IMR-90 (cell line): ENCODE data around the gene NPAS1. TPM values are rescaled to one million over a fixed set of nuclear protein-coding genes. Genes with fewer than 3 reads are reported as not detected.

ENCODE experiments used
- ATAC-seq: fragments of 200-7000 bp; cut with Tn5 transposase; 2 replicates; pipeline ENCODE4 v1.9.1; 2020; ENCODE audit warnings: low read depth, mild to moderate bottlenecking, moderate library complexity
- BruUV-seq: library from RNA; stranded (reverse); fragments of 400-500 nt; replicated peaks from 2 replicates; lab custom pipeline; 2021; lab: Mats Ljungman, UMichigan
- CTCF ChIA-PET: fragments of 300-600 bp; formaldehyde crosslinking; extraction: SDS; loops from one replicate; lab custom pipeline; 2021; ENCODE audit warnings: antibody characterized with exemption; lab: Yijun Ruan, JAX
- POLR2A ChIA-PET: fragments of 300-600 bp; sonication (Branson Sonifier 250); formaldehyde crosslinking; loops from one replicate; lab custom pipeline; 2022; ENCODE audit warnings: antibody characterized with exemption; ENCODE audit not compliant: unreplicated experiment; lab: Charles Lee
- DNase-seq: peaks from one replicate; pipeline ENCODE4 v3.0.0; 2013
- H2AFZ ChIP-seq: replicated peaks from 2 replicates; pipeline ENCODE3; 2013; ENCODE audit warnings: low read length, mild to moderate bottlenecking; ENCODE audit not compliant: poor library complexity
- H2AK5ac ChIP-seq: 2 replicates; pipeline ENCODE4 v1.6.1; 2013; ENCODE audit warnings: low read depth, low read length, inconsistent platforms
- H2AK9ac ChIP-seq: replicated peaks from 2 replicates; pipeline ENCODE3; 2013; ENCODE audit warnings: mild to moderate bottlenecking, low read depth, low read length, moderate library complexity; ENCODE audit not compliant: poor library complexity
- H2BK120ac ChIP-seq: 2 replicates; pipeline ENCODE4 v1.6.1; 2013; ENCODE audit warnings: low read depth, low read length, inconsistent platforms
- H2BK15ac ChIP-seq: 3 replicates; pipeline ENCODE4 v1.6.1; 2013; ENCODE audit warnings: low read depth, low read length, inconsistent platforms
- H2BK20ac ChIP-seq: 2 replicates; pipeline ENCODE4 v1.6.1; 2013; ENCODE audit warnings: low read depth, mild to moderate bottlenecking, inconsistent platforms, low read length, moderate library complexity
- H2BK5ac ChIP-seq: 2 replicates; pipeline ENCODE4 v1.6.1; 2013; ENCODE audit warnings: mild to moderate bottlenecking, low read depth, low read length, inconsistent platforms; ENCODE audit not compliant: poor library complexity, severe bottlenecking
- H3K14ac ChIP-seq: replicated peaks from 2 replicates; pipeline ENCODE4 v1.6.1; 2013; ENCODE audit warnings: low read depth, low read length, inconsistent platforms
- H3K18ac ChIP-seq: 2 replicates; pipeline ENCODE4 v1.6.1; 2013; ENCODE audit warnings: low read depth, low read length, control low read depth
- H3K23ac ChIP-seq: 2 replicates; pipeline ENCODE4 v1.6.1; 2013; ENCODE audit warnings: low read depth, low read length, inconsistent platforms
- H3K27ac ChIP-seq: 2 replicates; pipeline ENCODE4 v1.5.1; 2013; ENCODE audit warnings: mild to moderate bottlenecking, control low read depth, low read length; ENCODE audit not compliant: insufficient read depth
- H3K27me3 ChIP-seq: 2 replicates; pipeline ENCODE4 v1.6.1; 2013; ENCODE audit warnings: low read length; ENCODE audit not compliant: control insufficient read depth, insufficient read depth
- H3K36me3 ChIP-seq: 2 replicates; pipeline ENCODE4 v1.6.1; 2013; ENCODE audit warnings: low read length, mixed read lengths; ENCODE audit not compliant: control insufficient read depth, insufficient read depth
- H3K4ac ChIP-seq: 2 replicates; pipeline ENCODE4 v1.6.1; 2013; ENCODE audit warnings: low read depth, low read length, inconsistent platforms
- H3K4me1 ChIP-seq: 2 replicates; pipeline ENCODE4 v1.6.1; 2013; ENCODE audit warnings: low read length, mixed read lengths; ENCODE audit not compliant: control insufficient read depth, insufficient read depth
- H3K4me2 ChIP-seq: 2 replicates; pipeline ENCODE4 v1.6.1; 2013; ENCODE audit warnings: low read depth, mild to moderate bottlenecking, control low read depth, low read length, moderate library complexity
- H3K4me3 ChIP-seq: 2 replicates; pipeline ENCODE4 v1.5.1; 2013; ENCODE audit warnings: low read depth, mild to moderate bottlenecking, control low read depth, low read length, moderate library complexity; ENCODE audit not compliant: insufficient read depth
- H3K56ac ChIP-seq: 2 replicates; pipeline ENCODE4 v1.6.1; 2013; ENCODE audit warnings: low read length, inconsistent platforms; ENCODE audit not compliant: insufficient read depth; ENCODE audit errors: extremely low read depth
- H3K79me1 ChIP-seq, 2 experiments: 2 replicates each; pipeline ENCODE4 v1.6.1; 2013; ENCODE audit warnings: low read length in 2 of 2, inconsistent platforms in 1 of 2, low read depth in 1 of 2
- H3K9ac ChIP-seq: 2 replicates; pipeline ENCODE4 v1.6.1; 2013; ENCODE audit warnings: low read depth, low read length, control low read depth
- H3K9me1 ChIP-seq: 2 replicates; pipeline ENCODE4 v1.6.1; 2013; ENCODE audit warnings: low read length, inconsistent platforms; ENCODE audit not compliant: insufficient read depth
- H3K9me3 ChIP-seq: 2 replicates; pipeline ENCODE4 v1.6.1; 2013; ENCODE audit warnings: low read length; ENCODE audit not compliant: control insufficient read depth, insufficient read depth
- H4K20me1 ChIP-seq: 2 replicates; pipeline ENCODE4 v1.6.1; 2013; ENCODE audit warnings: low read length, inconsistent platforms; ENCODE audit not compliant: insufficient read depth
- H4K5ac ChIP-seq: 2 replicates; pipeline ENCODE4 v1.6.1; 2013; ENCODE audit warnings: mild to moderate bottlenecking, low read depth, low read length, control low read depth
- H4K8ac ChIP-seq, 2 experiments: 2 replicates each; pipeline ENCODE4 v1.6.1; 2013; ENCODE audit warnings: low read depth in 2 of 2, low read length in 2 of 2, control low read depth in 1 of 2, inconsistent platforms in 1 of 2
- H4K91ac ChIP-seq: 2 replicates; pipeline ENCODE4 v1.6.1; 2013; ENCODE audit warnings: low read depth, low read length, inconsistent platforms; ENCODE audit not compliant: insufficient read depth
- CTCF ChIP-seq: conservative IDR thresholded peaks from 2 replicates; pipeline ENCODE4 v1.5.1; 2012; ENCODE audit warnings: mild to moderate bottlenecking, low read depth, low read length, improper control_type of control experiment
- FOS ChIP-seq: fragments of 150-350 bp; IDR thresholded peaks from 2 replicates; pipeline ENCODE4 v1.6.1; 2016; ENCODE audit warnings: low read depth, low read length
- MAFK ChIP-seq: IDR thresholded peaks from 2 replicates; pipeline ENCODE4 v1.6.1; 2012; ENCODE audit warnings: low read depth, low read length, improper control_type of control experiment
- NFE2L2 ChIP-seq: fragments of 150-350 bp; IDR thresholded peaks from 2 replicates; pipeline ENCODE4 v1.6.1; 2016; ENCODE audit warnings: low read depth, mild to moderate bottlenecking, low read length
- RAD21 ChIP-seq: IDR thresholded peaks from 2 replicates; pipeline ENCODE4 v1.6.1; 2012; ENCODE audit warnings: low read length, improper control_type of control experiment
- SMC3 ChIP-seq: fragments of 150-350 bp; IDR thresholded peaks from 2 replicates; pipeline ENCODE4 v1.6.1; 2016; ENCODE audit warnings: low read depth, mild to moderate bottlenecking, antibody characterized with exemption, low read length, moderate library complexity
- WGBS, 2 experiments: methylation state at CpG; one replicate each; pipeline versions ENCODE4 v1.1.5 to v1.1.7; 2013; ENCODE audit warnings: missing lambda C conversion rate in 2 of 2; ENCODE audit not compliant: insufficient read length in 1 of 2; ENCODE audit errors: extremely low coverage in 2 of 2; 5-methylcytosine and 5-hydroxymethylcytosine counted together
- dilution Hi-C: fragments of 300-500 bp; cut with HindIII; formaldehyde crosslinking; loops from one replicate; pipeline ENCODE4 v1.14.3; 2018; ENCODE audit warnings: low sequenced_read_pairs; ENCODE audit not compliant: unreplicated experiment
- in situ Hi-C: fragments of 300-500 bp; cut with MboI; formaldehyde crosslinking; loops from 3 replicates; pipeline ENCODE4 v1.14.3; 2019; ENCODE audit warnings: low sequenced_read_pairs, inconsistent platforms, mixed read lengths
- intact Hi-C: fragments of 100-400 bp; cut with micrococcal nuclease; formaldehyde crosslinking; loops from 2 replicates; pipeline ENCODE4 v1.10.0; 2022
- polyA plus RNA-seq, 3 experiments: library from polyadenylated mRNA; depleted of rRNA; stranded (reverse); fragments of >200 nt; gene quantifications; 2 replicates each; pipeline ENCODE4 v1.2.3, GENCODE V29; 2012; ENCODE audit warnings: low replicate concordance in 1 of 3
- total RNA-seq: library from RNA; depleted of rRNA; stranded (reverse); fragments of >200 nt; gene quantifications from 2 replicates; pipeline ENCODE4 v1.2.3, GENCODE V29; 2012

Gene NPAS1
- total and polyA plus RNA-seq, 2 of the 4 experiments (the other 2 are of a cell fraction), result 0.36 to 5.7 TPM

- Histone ChIP-seq H3K4me3 (no peak overlapping the region), H3K18ac (no peak overlapping the region), H4K8ac (no peak overlapping the region), H3K36me3 (no peaks in the 10 kb centered on the region), H4K91ac (no peak overlapping the region), H2BK20ac (no peak overlapping the region), H3K4me1 (peaks cover 4% of the 10 kb centered on the region), H2AFZ (peak overlapping the region; percentile 66), H2AK9ac (no peak overlapping the region), H2BK120ac (no peak overlapping the region), H3K4me2 (no peak overlapping the region), H3K9me1 (peaks cover 5% of the 10 kb centered on the region; the same call in 1 of the 2 replicates), H3K23ac (no peak overlapping the region), H3K9me3 (no peaks in the 10 kb centered on the region), H3K79me1 (no peaks in the 10 kb centered on the region), H2AK5ac (no peak overlapping the region; the same call in 1 of the 2 replicates), H4K20me1 (no peaks in the 10 kb centered on the region; the same call in 1 of the 2 replicates), H3K27ac (no peak overlapping the region), H3K14ac (no peak overlapping the region), H2BK5ac (no peak overlapping the region), H2BK15ac (no peak overlapping the region), H3K9ac (no peak overlapping the region), H3K27me3 (peaks cover 12% of the 10 kb centered on the region), H4K5ac (no peak overlapping the region), H3K56ac (no peak overlapping the region), H3K4ac (no peak overlapping the region)
- peak; percentile 36; the same call in 1 of the 2 replicates for TF ChIP-seq RAD21
- TF ChIP-seq CTCF, result peak; percentile 61
- TF ChIP-seq SMC3, result peak; percentile 27; the same call in 1 of the 2 replicates
- TF ChIP-seq NFE2L2, result no peak
- TF ChIP-seq FOS, result no peak
- no peak for TF ChIP-seq MAFK
- intact Hi-C loops, result no loop called here
- WGBS, 2 experiments, result no CpG with 5 or more reads among the region's 17 CpGs
- BruUV-seq, result no TSS peak
- dilution Hi-C loops, result no loop called here
- in situ Hi-C loops, result no loop called here
- CTCF ChIA-PET, result interaction anchor here (1.0 kb wide), 1 partner anchor 19 kb away, joined by 4 read pairs; no protein-coding TSS in a partner anchor
- POLR2A ChIA-PET, result no interaction called here
- ATAC-seq (no peak), DNase-seq (no peak)
These were observed 12.7 kb downstream of the NPAS1 start for GRCh38 chr19:47032171-47032811.
